ENCODE data around the gene LHPP.

The LHPP gene

DNA sequence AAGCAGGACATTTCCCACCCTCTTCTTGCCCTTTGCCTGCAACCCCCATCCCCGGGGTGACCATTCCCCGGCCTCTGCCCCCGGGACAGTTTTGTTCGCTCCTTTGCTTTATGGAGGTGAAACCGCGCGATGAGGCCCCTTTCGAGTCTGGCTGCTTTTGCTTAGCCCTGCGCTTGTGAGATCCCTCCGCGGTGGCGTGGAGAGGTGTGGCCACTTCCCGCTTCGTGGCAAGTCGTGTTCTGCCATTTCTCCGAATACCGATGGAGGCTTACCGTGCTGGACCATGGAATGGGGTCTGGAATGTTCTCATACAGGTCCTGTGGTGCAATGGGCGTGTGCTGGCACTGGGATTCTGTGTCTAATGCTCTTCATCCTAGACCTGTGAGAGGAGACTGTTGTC lies 106.7 kb downstream of the LHPP start:
- H3K4me3 ChIP-seq (ENCODE audit: low read length) = no peak overlapping the region
- DNase-seq (ENCODE audit: low read depth) = no peak
- TF ChIP-seq, protein P1, sequence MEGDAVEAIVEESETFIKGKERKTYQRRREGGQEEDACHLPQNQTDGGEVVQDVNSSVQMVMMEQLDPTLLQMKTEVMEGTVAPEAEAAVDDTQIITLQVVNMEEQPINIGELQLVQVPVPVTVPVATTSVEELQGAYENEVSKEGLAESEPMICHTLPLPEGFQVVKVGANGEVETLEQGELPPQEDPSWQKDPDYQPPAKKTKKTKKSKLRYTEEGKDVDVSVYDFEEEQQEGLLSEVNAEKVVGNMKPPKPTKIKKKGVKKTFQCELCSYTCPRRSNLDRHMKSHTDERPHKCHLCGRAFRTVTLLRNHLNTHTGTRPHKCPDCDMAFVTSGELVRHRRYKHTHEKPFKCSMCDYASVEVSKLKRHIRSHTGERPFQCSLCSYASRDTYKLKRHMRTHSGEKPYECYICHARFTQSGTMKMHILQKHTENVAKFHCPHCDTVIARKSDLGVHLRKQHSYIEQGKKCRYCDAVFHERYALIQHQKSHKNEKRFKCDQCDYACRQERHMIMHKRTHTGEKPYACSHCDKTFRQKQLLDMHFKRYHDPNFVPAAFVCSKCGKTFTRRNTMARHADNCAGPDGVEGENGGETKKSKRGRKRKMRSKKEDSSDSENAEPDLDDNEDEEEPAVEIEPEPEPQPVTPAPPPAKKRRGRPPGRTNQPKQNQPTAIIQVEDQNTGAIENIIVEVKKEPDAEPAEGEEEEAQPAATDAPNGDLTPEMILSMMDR (IDR thresholded peaks at IDR 0.05; ENCODE audit: insufficient read depth, low read depth, low read length, missing control alignments) = no peak

DNA sequence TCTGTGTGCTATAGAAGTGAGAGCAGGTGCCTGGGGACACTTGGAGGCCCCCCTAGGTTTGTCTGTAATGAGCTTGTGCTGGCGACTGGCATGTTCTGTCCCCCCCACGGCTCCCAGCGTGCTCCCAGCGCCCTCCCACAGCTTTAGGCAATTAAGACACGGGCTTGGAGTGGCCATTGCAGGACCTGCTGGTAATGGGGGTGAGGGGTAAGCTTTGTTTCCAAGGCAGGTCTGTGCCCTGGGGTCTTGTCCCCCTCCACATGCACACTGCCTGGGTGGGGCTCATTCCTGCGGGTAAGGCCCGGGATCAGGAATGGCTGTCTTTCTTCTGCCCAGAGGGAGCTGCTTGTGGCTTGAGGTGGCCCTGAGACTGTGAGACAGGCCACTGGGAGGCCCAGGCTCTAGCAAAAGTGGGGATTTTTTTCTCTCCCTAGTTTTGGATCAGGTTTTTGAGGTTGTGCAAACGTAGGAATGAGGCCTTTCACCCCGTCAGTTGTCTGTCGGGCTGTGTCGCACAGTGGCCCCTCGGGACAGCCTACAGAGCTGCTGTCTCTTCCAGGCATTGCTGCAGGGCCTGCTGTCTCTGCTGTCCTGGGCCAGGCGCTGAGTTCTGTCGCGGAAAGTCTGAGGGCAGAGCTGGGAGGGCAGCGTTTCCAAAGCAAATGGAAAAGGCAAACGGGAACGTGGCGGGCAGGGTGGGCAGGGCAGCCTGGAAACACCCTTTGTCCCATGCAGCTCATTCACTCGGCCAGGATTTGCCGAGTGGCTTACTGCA lies 107.4 kb downstream of the LHPP start:
- no peak overlapping the region for H3K4me3 ChIP-seq (ENCODE audit: low read length)
- TF ChIP-seq, protein P1 (IDR thresholded peaks at IDR 0.05; ENCODE audit: insufficient read depth, low read depth, low read length, missing control alignments) = no peak
- DNase-seq (ENCODE audit: low read depth) = no peak

DNA sequence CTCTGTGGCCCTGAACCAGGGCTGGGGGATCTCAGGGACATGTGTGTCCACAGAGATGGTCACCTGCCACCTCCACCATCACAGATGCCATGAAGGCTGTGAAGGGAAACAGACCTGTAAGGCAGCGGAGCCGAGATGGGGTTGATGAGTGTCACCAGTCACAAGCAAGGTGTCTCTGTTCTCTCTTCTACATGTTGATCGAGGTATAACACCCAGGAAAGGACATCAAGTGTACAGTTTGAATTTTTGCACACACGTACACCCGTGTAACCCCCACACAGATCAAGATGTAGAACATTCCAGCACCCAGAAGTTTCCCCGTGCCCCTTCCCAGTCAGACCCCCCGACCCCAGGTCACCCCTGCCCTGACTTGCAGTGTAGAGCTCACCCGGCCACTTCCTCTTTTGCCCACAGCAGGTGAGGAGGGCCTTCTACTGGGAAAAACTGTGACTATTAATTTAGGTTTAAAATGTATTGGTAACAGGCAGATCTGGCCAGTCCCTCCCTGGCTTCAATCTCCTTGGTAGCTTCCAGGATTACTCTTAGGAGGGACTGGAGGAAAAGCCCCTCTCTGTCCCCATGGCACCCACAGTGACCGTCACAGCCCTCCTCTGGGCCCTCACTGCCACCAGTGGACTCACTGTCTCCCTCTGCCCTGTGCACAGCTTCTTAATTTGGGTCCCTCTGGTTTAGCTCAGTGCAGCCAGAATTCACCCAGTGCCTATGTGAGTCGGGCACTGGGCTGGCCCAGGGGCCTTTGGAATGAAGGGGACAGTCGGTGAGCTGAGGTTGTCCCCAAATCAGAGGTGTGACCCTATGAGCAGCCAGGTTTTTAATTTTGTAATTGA lies 108.2 kb downstream of the LHPP start:
- no peak for DNase-seq (ENCODE audit: low read depth)
- no peak overlapping the region for H3K4me3 ChIP-seq (ENCODE audit: low read length)
- TF ChIP-seq, protein P1 (IDR thresholded peaks at IDR 0.05; ENCODE audit: insufficient read depth, low read depth, low read length, missing control alignments) = no peak

DNA sequence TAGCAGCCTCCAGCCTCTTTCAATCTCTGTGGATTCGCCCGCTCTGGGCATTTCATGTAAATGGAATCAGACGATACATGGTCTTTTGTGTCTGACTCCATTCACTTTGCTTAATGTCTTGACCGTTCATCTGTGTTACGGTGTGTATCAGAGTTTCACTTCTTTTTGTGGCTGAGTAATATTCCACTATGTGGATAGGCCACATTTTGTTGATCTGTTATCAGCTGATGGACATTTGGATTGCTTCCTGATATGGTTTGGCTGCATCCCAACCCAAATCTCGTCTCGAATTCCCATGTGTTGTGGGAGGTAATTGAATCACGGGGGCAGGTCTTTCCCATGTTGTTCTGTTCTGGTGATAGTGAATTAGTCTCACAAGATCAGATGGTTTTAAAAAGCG lies 109.0 kb downstream of the LHPP start:
- TF ChIP-seq, protein P1 (IDR thresholded peaks at IDR 0.05; ENCODE audit: insufficient read depth, low read depth, low read length, missing control alignments) = no peak
- DNase-seq (ENCODE audit: low read depth) = no peak
- no peak overlapping the region for H3K4me3 ChIP-seq (ENCODE audit: low read length)

DNA sequence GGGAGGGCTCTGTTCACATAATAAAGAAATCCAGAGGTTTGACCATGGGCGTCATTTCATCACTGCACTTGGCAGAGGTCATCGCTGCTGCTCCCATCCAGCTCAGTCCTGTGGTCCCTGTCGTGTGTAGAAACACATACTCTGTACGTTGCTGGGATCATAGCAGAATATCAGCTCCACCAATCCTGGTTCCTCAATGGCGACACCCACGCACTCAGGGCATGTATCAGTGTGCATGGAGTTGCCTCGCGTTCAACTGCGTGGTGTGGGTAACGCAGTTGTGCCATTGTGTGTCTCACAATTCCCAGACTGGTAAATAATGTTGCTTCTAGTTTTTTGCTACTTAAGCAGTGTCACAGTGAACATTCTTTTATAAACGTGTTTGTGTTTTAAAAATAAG lies 111.1 kb downstream of the LHPP start:
- no peak overlapping the region for H3K4me3 ChIP-seq (ENCODE audit: low read length)
- TF ChIP-seq, protein P1 (IDR thresholded peaks at IDR 0.05; ENCODE audit: insufficient read depth, low read depth, low read length, missing control alignments) = no peak
- no peak for DNase-seq (ENCODE audit: low read depth)

DNA sequence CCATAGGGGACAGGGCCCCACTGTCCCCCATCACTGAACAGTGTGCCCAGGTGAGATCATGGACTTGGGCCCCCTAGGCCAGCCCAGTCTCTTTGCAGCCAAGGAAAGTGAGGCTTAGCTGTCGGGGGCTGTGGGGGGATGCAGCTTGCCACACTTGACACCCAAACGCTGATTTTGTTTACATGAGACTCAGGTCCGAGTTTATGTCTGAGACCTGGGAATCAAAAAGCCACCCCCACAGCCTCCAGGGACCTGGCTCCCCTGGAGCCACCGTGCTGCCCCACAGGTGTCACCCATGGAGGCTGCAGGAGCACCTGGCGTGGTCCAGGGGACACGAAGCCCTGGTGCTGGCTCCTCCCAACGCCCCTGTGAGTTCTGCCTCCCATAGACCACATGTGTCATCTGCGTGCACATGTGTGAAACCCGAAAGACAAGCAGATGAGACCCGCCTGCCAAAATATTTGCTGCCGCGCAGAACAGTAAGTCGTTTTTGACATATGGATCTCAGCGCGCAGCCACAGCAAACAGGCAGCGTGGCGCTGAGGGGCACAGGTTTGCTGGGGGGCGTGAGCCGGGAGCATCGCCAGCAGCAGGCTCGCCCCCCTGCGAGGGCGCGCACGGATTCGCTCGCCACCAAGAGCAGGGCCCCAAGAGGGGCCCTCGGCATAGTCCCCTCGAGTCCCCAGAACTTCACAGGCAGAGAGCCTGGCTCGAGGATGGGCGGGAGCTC lies 112.3 kb downstream of the LHPP start:
- no peak overlapping the region for H3K4me3 ChIP-seq (ENCODE audit: low read length)
- TF ChIP-seq, protein P1 (IDR thresholded peaks at IDR 0.05; ENCODE audit: insufficient read depth, low read depth, low read length, missing control alignments) = no peak
- no peak for DNase-seq (ENCODE audit: low read depth)
